ENCODE measurements around the gene KCNMB2. TPM values are rescaled to one million over a fixed set of nuclear protein-coding genes. Genes with fewer than 3 reads are reported as not detected.

The KCNMB2 gene
- polyA plus RNA-seq, 1 donor (not counting 4 experiments of a cell fraction or from before 2014, with no cell fraction given) = not detected

GRCh38 chr3:178706411-178706810 lies 170.2 kb downstream of the KCNMB2 start:
- Histone ChIP-seq H3K9ac (ENCODE audit: control insufficient read depth, extremely low read depth, insufficient read depth, low read length) (no peak overlapping the region), H3K27me3 (ENCODE audit: control insufficient read depth, extremely low read depth, insufficient read depth, low read length) (no peaks in the 10 kb centered on the region), H3K4me3 (ENCODE audit: control insufficient read depth in 2 of 3, extremely low read depth in 1 of 3, insufficient read depth in 2 of 3, low read depth in 1 of 3, low read length in 3 of 3) (peak overlapping the region in 2 of 3 experiments; percentile 3 to 16), H2AFZ (ENCODE audit: control insufficient read depth, low read length) (peak overlapping the region; percentile 27), H4K20me1 (ENCODE audit: control insufficient read depth, extremely low read depth, insufficient read depth, low read length) (no peaks in the 10 kb centered on the region), H3K79me2 (ENCODE audit: control insufficient read depth, insufficient read depth, low read length) (no peaks in the 10 kb centered on the region), H3K4me2 (ENCODE audit: control insufficient read depth, extremely low read depth, insufficient read depth, low read depth, low read length) (peak overlapping the region; percentile 76), H3K36me3 (ENCODE audit: control insufficient read depth in 2 of 2, extremely low read depth in 1 of 2, insufficient read depth in 2 of 2, low read length in 2 of 2) (no peaks in the 10 kb centered on the region), H3K9me3 (ENCODE audit: control insufficient read depth, low read depth, low read length) (no peaks in the 10 kb centered on the region), H3K9me1 (ENCODE audit: control insufficient read depth, extremely low read depth, insufficient read depth, low read length) (no peaks in the 10 kb centered on the region), H3K4me1 (ENCODE audit: control insufficient read depth, extremely low read depth, insufficient read depth, low read length) (peaks cover 45% of the 10 kb centered on the region), H3K27ac (ENCODE audit: control insufficient read depth, insufficient read depth, low read length) (peak overlapping the region; percentile 80)
- DNase-seq (ENCODE audit: low read depth, low spot score) (no peak), FAIRE-seq (no peak)
- TF ChIP-seq EZH2 (IDR thresholded peaks at IDR 0.05; ENCODE audit: low read length) (no peak), CTCF (optimal IDR thresholded peaks at IDR 0.05 in 1 of 3, IDR thresholded peaks at IDR 0.05 in 1 of 3, conservative IDR thresholded peaks at IDR 0.05 in 1 of 3; ENCODE audit: extremely low read depth in 1 of 3, insufficient read depth in 2 of 3, low read length in 3 of 3) (no peak)
- dilution Hi-C loops (cut with MboI; ENCODE audit: extremely low pct_ligation_motif_present, low sequenced_read_pairs) = no loop called here

- H3K36me3 ChIP-seq (ENCODE audit: control insufficient read depth in 2 of 2, extremely low read depth in 1 of 2, insufficient read depth in 2 of 2, low read length in 2 of 2) = no peaks in the 10 kb centered on the region
- no peaks in the 10 kb centered on the region for H3K27me3 ChIP-seq (ENCODE audit: control insufficient read depth, extremely low read depth, insufficient read depth, low read length)
- dilution Hi-C loops (cut with MboI; ENCODE audit: extremely low pct_ligation_motif_present, low sequenced_read_pairs) = no loop called here
- peaks cover 45% of the 10 kb centered on the region for H3K4me1 ChIP-seq (ENCODE audit: control insufficient read depth, extremely low read depth, insufficient read depth, low read length)
- H2AFZ ChIP-seq (ENCODE audit: control insufficient read depth, low read length) = peak overlapping the region; percentile 8
- H4K20me1 ChIP-seq (ENCODE audit: control insufficient read depth, extremely low read depth, insufficient read depth, low read length) = no peaks in the 10 kb centered on the region
- no peaks in the 10 kb centered on the region for H3K79me2 ChIP-seq (ENCODE audit: control insufficient read depth, insufficient read depth, low read length)
- peak overlapping the region; percentile 13 for H3K27ac ChIP-seq (ENCODE audit: control insufficient read depth, insufficient read depth, low read length)
- FAIRE-seq = no peak
- TF ChIP-seq CTCF (optimal IDR thresholded peaks at IDR 0.05 in 1 of 3, IDR thresholded peaks at IDR 0.05 in 1 of 3, conservative IDR thresholded peaks at IDR 0.05 in 1 of 3; ENCODE audit: extremely low read depth in 1 of 3, insufficient read depth in 2 of 3, low read length in 3 of 3) (no peak), EZH2 (IDR thresholded peaks at IDR 0.05; ENCODE audit: low read length) (no peak)
- no peaks in the 10 kb centered on the region for H3K9me3 ChIP-seq (ENCODE audit: control insufficient read depth, low read depth, low read length)
- H3K4me3 ChIP-seq (ENCODE audit: control insufficient read depth in 2 of 3, extremely low read depth in 1 of 3, insufficient read depth in 2 of 3, low read depth in 1 of 3, low read length in 3 of 3) = no peak overlapping the region
- no peak for DNase-seq (ENCODE audit: low read depth, low spot score)
- H3K9ac ChIP-seq (ENCODE audit: control insufficient read depth, extremely low read depth, insufficient read depth, low read length) = no peak overlapping the region
- H3K9me1 ChIP-seq (ENCODE audit: control insufficient read depth, extremely low read depth, insufficient read depth, low read length) = no peaks in the 10 kb centered on the region
- H3K4me2 ChIP-seq (ENCODE audit: control insufficient read depth, extremely low read depth, insufficient read depth, low read depth, low read length) = no peak overlapping the region
Measured at GRCh38 chr3:178707311-178708031, 171.2 kb downstream of the KCNMB2 start.

All from keratinocyte (primary cell).